Glutamatergic neuron (in vitro differentiated cells): ENCODE results near the gene THBD. TPM values are rescaled to one million over a fixed set of nuclear protein-coding genes. Genes with fewer than 3 reads are reported as not detected.

ENCODE experiments used
- DNase-seq: peaks from one replicate; pipeline ENCODE4 v3.0.0; 2022
- H3K27ac Mint-ChIP-seq: one replicate; pipeline ENCODE4 v1.8.0; 2020; ENCODE audit warnings: mild to moderate bottlenecking, mixed read lengths, inconsistent platforms; ENCODE audit not compliant: unreplicated experiment
- H3K27me3 Mint-ChIP-seq: one replicate; pipeline ENCODE4 v1.8.0; 2020; ENCODE audit warnings: mild to moderate bottlenecking, moderate library complexity, mixed read lengths, inconsistent platforms; ENCODE audit not compliant: unreplicated experiment
- H3K36me3 Mint-ChIP-seq: one replicate; pipeline ENCODE4 v1.8.0; 2020; ENCODE audit warnings: mild to moderate bottlenecking, mixed read lengths, inconsistent platforms; ENCODE audit not compliant: unreplicated experiment
- H3K4me1 Mint-ChIP-seq: one replicate; pipeline ENCODE4 v1.8.0; 2020; ENCODE audit warnings: mild to moderate bottlenecking, low read depth, mixed read lengths, inconsistent platforms; ENCODE audit not compliant: unreplicated experiment
- H3K4me3 Mint-ChIP-seq: one replicate; pipeline ENCODE4 v1.8.0; 2020; ENCODE audit warnings: mild to moderate bottlenecking, mixed read lengths, inconsistent platforms; ENCODE audit not compliant: unreplicated experiment
- H3K9me3 Mint-ChIP-seq: one replicate; pipeline ENCODE4 v1.8.0; 2020; ENCODE audit warnings: mild to moderate bottlenecking, moderate library complexity, mixed read lengths, inconsistent platforms; ENCODE audit not compliant: unreplicated experiment
- total RNA-seq: library from RNA; stranded (reverse); fragmentation: NEBNext Ultra II Directional; extraction: Animal tissue kit (Norgen Biotek cat#: 25700); gene quantifications from one replicate; pipeline ENCODE4 v1.2.1, GENCODE V29; 2021; ENCODE audit not compliant: unreplicated experiment
- TF ChIP-seq, protein P1 (sequence below): fragments of 200-600 bp; sonication (generic); IDR thresholded peaks from one replicate; pipeline ENCODE4 v1.5.0; 2021; ENCODE audit not compliant: partially characterized antibody, unreplicated experiment

Gene THBD
- total RNA-seq, 1 donor from 2014 or later: not detected

DNA sequence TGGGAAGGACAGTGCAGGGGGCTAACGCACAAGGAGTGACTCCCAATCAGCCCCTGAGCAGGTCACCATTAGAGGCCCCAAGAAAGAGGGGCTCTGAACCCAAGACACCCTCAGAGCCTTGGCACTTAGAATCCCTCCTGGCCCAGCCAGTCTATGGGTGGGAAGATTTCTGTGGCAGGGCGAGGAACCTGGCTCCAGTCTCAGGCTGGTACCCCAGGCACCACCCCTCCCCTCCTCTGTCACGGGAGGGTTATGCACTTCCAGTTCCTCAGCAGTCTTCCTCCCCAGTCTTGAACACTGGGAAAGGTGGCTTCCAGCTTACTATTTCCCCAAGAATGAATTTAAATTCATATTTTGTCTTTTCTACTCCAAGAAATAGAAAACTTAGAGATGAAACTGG is 42.0 kb downstream of the THBD start:
- Mint-ChIP-seq H3K4me1 (no peaks in the 10 kb centered on the region), H3K4me3 (no peak overlapping the region), H3K36me3 (no peaks in the 10 kb centered on the region), H3K27me3 (peaks cover 4% of the 10 kb centered on the region), H3K27ac (no peak overlapping the region), H3K9me3 (peaks cover 2% of the 10 kb centered on the region)
- TF ChIP-seq, protein P1, sequence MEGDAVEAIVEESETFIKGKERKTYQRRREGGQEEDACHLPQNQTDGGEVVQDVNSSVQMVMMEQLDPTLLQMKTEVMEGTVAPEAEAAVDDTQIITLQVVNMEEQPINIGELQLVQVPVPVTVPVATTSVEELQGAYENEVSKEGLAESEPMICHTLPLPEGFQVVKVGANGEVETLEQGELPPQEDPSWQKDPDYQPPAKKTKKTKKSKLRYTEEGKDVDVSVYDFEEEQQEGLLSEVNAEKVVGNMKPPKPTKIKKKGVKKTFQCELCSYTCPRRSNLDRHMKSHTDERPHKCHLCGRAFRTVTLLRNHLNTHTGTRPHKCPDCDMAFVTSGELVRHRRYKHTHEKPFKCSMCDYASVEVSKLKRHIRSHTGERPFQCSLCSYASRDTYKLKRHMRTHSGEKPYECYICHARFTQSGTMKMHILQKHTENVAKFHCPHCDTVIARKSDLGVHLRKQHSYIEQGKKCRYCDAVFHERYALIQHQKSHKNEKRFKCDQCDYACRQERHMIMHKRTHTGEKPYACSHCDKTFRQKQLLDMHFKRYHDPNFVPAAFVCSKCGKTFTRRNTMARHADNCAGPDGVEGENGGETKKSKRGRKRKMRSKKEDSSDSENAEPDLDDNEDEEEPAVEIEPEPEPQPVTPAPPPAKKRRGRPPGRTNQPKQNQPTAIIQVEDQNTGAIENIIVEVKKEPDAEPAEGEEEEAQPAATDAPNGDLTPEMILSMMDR: no peak
- DNase-seq: no peak

DNA sequence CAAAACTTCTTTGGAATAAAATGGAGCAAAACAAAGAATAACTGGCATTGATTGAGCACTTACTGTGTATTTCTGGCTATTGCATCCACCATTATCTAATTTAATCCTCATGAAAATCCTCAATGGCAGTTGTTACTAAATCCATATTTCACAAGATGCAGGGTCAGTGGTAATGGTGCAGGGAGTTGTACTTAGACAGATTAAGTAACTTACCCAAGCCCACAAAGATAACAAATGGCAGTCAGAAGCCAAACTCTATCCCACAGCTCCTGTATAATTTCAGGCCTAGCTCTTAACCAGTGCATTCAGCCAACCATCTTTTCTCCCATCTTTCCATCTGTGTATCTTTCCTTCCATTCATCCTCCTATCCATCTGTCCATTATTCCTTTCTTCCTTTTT is 43.7 kb downstream of the THBD start:
- Mint-ChIP-seq H3K27me3 (peaks cover 4% of the 10 kb centered on the region), H3K9me3 (peaks cover 2% of the 10 kb centered on the region), H3K36me3 (no peaks in the 10 kb centered on the region), H3K27ac (no peak overlapping the region), H3K4me3 (no peak overlapping the region), H3K4me1 (no peaks in the 10 kb centered on the region)
- no peak for DNase-seq
- TF ChIP-seq, protein P1: no peak

DNA sequence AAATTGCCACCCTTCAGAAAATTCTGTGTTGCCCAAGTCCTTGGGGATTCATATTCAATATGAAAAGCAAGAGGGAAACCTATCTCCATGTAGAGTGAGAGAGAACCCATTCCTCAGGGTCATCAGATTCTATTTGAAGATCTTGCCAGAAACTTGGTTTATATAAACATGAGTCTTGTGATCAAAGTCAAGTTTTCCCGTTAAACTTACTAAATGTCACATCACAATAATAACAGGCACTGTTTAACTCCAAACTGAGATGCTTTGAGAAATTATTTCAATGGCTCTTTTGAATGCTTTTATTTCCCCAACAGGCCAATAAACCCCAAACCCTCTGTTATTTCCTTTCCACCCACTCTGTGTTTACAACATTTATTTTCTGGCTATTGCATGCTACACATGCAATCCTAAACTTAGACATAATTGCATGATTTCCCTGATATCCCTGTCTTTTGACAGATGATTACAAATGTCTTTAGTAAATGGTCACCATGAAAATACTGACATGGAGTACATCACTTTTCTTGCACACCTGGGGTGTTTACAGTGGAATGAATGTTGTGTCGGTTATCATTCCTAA is 45.5 kb downstream of the THBD start:
- Mint-ChIP-seq H3K27me3 (peaks cover 4% of the 10 kb centered on the region), H3K9me3 (no peaks in the 10 kb centered on the region), H3K4me3 (no peak overlapping the region), H3K27ac (no peak overlapping the region), H3K4me1 (no peaks in the 10 kb centered on the region), H3K36me3 (no peaks in the 10 kb centered on the region)
- TF ChIP-seq, protein P1: no peak
- DNase-seq: no peak

DNA sequence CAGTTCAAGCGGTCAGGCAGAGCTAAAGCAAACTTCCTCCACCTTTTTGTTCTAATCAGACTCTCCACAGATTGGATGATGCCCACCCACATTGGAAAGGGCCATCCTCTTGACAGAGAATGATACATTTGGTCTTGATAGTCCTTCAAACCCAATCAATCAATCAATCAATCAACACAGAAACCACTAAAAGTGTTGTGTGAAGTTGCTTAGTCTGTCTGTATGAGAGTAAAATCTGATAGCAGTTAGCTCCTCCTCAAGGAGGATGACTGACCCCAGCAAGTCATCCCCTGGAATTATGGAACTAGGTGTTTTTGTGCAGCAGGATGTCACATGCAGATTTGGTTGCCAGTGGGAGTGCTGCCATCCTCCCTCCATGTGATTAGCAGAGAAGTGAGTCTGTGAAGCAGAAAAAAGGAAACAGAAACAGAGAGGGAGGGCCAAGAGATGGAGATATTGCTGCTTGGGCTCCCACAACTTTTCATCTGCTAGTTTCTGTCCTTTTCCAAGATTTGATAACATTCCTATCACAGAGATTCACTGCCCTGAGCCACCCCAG is 46.3 kb downstream of the THBD start:
- Mint-ChIP-seq H3K36me3 (no peaks in the 10 kb centered on the region), H3K4me3 (no peak overlapping the region), H3K4me1 (no peaks in the 10 kb centered on the region), H3K27ac (no peak overlapping the region), H3K9me3 (no peaks in the 10 kb centered on the region), H3K27me3 (peaks cover 4% of the 10 kb centered on the region)
- TF ChIP-seq, protein P1: no peak
- no peak for DNase-seq

DNA sequence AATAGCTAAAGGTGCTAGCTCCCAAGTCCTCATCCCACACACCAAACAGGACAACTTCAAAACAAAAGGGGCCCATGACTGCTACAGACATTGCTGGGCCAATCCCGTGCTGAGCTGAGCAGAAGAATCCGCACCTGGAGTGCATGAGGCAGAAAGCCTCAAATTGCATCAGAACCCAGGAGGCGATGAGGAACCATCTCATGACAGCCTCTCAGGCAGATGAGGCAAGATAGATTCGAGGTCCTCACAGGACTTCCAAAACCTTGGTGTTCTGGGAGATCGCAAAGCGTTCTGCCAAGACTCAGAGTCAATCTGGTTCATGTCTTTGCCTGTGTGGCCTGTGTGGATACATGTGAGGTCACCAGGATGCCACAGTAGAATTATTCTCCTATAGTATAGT is 47.2 kb downstream of the THBD start:
- H3K9me3 Mint-ChIP-seq: no peaks in the 10 kb centered on the region

More for the DNA sequence above, 47.2 kb downstream of the THBD start:
- TF ChIP-seq, protein P1: no peak
- Mint-ChIP-seq H3K4me1 (no peaks in the 10 kb centered on the region), H3K27ac (no peak overlapping the region), H3K4me3 (no peak overlapping the region), H3K36me3 (no peaks in the 10 kb centered on the region), H3K27me3 (peaks cover 4% of the 10 kb centered on the region)
- no peak for DNase-seq
